ENCODE measurements around the gene TMEM175. TPM values are rescaled to one million over a fixed set of nuclear protein-coding genes. Genes with fewer than 3 reads are reported as not detected.

TMEM175 gene
- total RNA-seq, 1 donor from 2014 or later, result 42.4 TPM

GRCh38 chr4:955931-956381 lies 23.7 kb downstream of the TMEM175 start:
- H3K9me3 ChIP-seq, result no peaks in the 10 kb centered on the region
- no peaks in the 10 kb centered on the region for H3K4me1 ChIP-seq
- intact Hi-C loops (cut with DNase I), result no loop called here
- no peak for TF ChIP-seq CTCF (IDR thresholded peaks at IDR 0.05)
- H3K4me3 ChIP-seq, result no peak overlapping the region
- ATAC-seq (no peak), DNase-seq (peak; percentile 57)
- peaks cover 8% of the 10 kb centered on the region for H3K36me3 ChIP-seq
- H3K27ac ChIP-seq, result no peak overlapping the region
- H3K27me3 ChIP-seq, result no peaks in the 10 kb centered on the region

GRCh38 chr4:956531-957230 lies 24.4 kb downstream of the TMEM175 start:
- no peak for TF ChIP-seq CTCF (IDR thresholded peaks at IDR 0.05)

GRCh38 chr4:957231-957580 lies 24.9 kb downstream of the TMEM175 start:
- H3K27ac ChIP-seq, result no peak overlapping the region
- intact Hi-C loops (cut with DNase I), result no loop called here
- H3K4me3 ChIP-seq, result no peak overlapping the region
- peak; percentile 61 for DNase-seq
- H3K27me3 ChIP-seq, result no peaks in the 10 kb centered on the region
- no peaks in the 10 kb centered on the region for H3K4me1 ChIP-seq
- no peak for TF ChIP-seq CTCF (IDR thresholded peaks at IDR 0.05)
- no peaks in the 10 kb centered on the region for H3K9me3 ChIP-seq
- H3K36me3 ChIP-seq, result peaks cover 9% of the 10 kb centered on the region
- ATAC-seq, result no peak

More at GRCh38 chr4:956531-957230, 24.4 kb downstream of the TMEM175 start:
- Histone ChIP-seq H3K4me1 (no peaks in the 10 kb centered on the region), H3K27ac (no peak overlapping the region), H3K36me3 (peaks cover 6% of the 10 kb centered on the region), H3K27me3 (no peaks in the 10 kb centered on the region), H3K4me3 (no peak overlapping the region), H3K9me3 (no peaks in the 10 kb centered on the region)
- peak; percentile 60 for DNase-seq
- intact Hi-C loops (cut with DNase I), result no loop called here
- ATAC-seq, result no peak

DNA sequence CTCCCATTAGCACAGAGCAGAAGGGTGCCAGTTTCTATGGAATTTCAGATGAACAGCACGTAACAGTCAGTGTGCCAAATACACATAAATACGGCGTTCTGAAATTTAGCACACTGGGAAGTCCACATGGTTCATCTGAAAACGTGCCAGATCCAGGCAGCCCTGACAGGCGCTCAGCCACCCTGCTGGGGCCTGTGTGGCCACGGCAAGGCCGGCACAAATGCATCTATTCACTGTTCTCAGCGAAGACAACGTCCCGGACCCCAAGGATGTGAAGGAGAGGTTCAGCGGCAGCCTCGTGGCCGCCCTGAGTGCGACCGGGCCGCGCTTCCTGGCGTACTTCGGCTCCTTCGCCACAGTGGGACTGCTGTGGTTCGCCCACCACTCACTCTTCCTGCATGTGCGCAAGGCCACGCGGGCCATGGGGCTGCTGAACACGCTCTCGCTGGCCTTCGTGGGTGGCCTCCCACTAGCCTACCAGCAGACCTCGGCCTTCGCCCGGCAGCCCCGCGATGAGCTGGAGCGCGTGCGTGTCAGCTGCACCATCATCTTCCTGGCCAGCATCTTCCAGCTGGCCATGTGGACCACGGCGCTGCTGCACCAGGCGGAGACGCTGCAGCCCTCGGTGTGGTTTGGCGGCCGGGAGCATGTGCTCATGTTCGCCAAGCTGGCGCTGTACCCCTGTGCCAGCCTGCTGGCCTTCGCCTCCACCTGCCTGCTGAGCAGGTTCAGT lies 25.5 kb downstream of the TMEM175 start:
- Histone ChIP-seq H3K36me3 (peaks cover 15% of the 10 kb centered on the region), H3K27me3 (no peaks in the 10 kb centered on the region), H3K4me1 (no peaks in the 10 kb centered on the region), H3K27ac (no peak overlapping the region), H3K4me3 (no peak overlapping the region), H3K9me3 (no peaks in the 10 kb centered on the region)
- no peak for TF ChIP-seq CTCF (IDR thresholded peaks at IDR 0.05)
- no peak for ATAC-seq
- peak; percentile 60 for DNase-seq
- intact Hi-C loops (cut with DNase I), result no loop called here

- ATAC-seq (no peak), DNase-seq (peak; percentile 58)
- no peaks in the 10 kb centered on the region for H3K27me3 ChIP-seq
- H3K4me3 ChIP-seq, result no peak overlapping the region
- H3K27ac ChIP-seq, result no peak overlapping the region
- H3K36me3 ChIP-seq, result peaks cover 18% of the 10 kb centered on the region
- no peaks in the 10 kb centered on the region for H3K4me1 ChIP-seq
- intact Hi-C loops (cut with DNase I), result no loop called here
- H3K9me3 ChIP-seq, result no peaks in the 10 kb centered on the region
- TF ChIP-seq CTCF (IDR thresholded peaks at IDR 0.05), result no peak
Observed at GRCh38 chr4:958314-958665, 26.0 kb downstream of the TMEM175 start.

All from upper lobe of right lung (tissue), 1 donor.